Prostate gland (tissue), 1 donor: Measurements from ENCODE around the gene NAB1.

ENCODE experiments used
- POLR2A ChIP-seq: fragments of 450-650 bp; IDR thresholded peaks from one replicate; pipeline ENCODE4 v1.6.1; 2016; ENCODE audit warnings: antibody characterized with exemption, mild to moderate bottlenecking
- POLR2AphosphoS5 ChIP-seq: sonication (generic); formaldehyde crosslinking; IDR thresholded peaks from one replicate; pipeline ENCODE4 v1.6.1; 2017; ENCODE audit warnings: antibody characterized with exemption

- TF ChIP-seq POLR2AphosphoS5 (no peak), POLR2A (no peak)
Observed at GRCh38 chr2:190607014-190607597, 41.8 kb upstream of the NAB1 start.
